ENCODE data around the gene FNDC10.
"Not testable (repeated sequence)": the region's sequence is repeated elsewhere in the genome, so short reads cannot be mapped to it uniquely, and the experiment has no call there.

FNDC10 gene

GRCh38 chr1:1599935-1600860 is at the start of gene FNDC10:
Gene FNDC10 (minus strand): TSS chr1:1600135. CDS start chr1:1600015, 120 bp downstream.
- Histone ChIP-seq H3K4me1 (ENCODE audit: insufficient read depth, low read length) (0 out of 2 replicates have a peak, but pooled peaks cover 3% of the 10 kb centered on the region), H3K27ac (ENCODE audit: low read length) (no peak within 1 kb of the TSS), H3K9ac (ENCODE audit: low read depth, low read length) (no peak within 1 kb of the TSS), H3K4me3 (ENCODE audit: low read length) (peak within 1 kb of the TSS; percentile 56; the same call in 1 of the 2 replicates), H3K36me3 (ENCODE audit: insufficient read depth, low read depth, low read length) (no peaks in the 10 kb centered on the region), H3K9me3 (ENCODE audit: insufficient read depth, low read depth, low read length) (no peaks in the 10 kb centered on the region), H3K27me3 (ENCODE audit: insufficient read depth, low read length) (peaks cover 84% of the 10 kb centered on the region)

- H3K9me3 ChIP-seq (ENCODE audit: insufficient read depth, low read depth, low read length); H3K27me3 ChIP-seq (ENCODE audit: insufficient read depth, low read length); H3K4me1 ChIP-seq (ENCODE audit: insufficient read depth, low read length); H3K9ac ChIP-seq (ENCODE audit: low read depth, low read length); H3K27ac ChIP-seq (ENCODE audit: low read length); H3K4me3 ChIP-seq (ENCODE audit: low read length): not testable (repeated sequence)
- peaks cover 54% of the 10 kb centered on the region for H3K36me3 ChIP-seq (ENCODE audit: insufficient read depth, low read depth, low read length)
These were observed 48.3 kb upstream of the FNDC10 start for GRCh38 chr1:1648265-1648664.

GRCh38 chr1:1647567-1648241 is 47.8 kb upstream of the FNDC10 start:
- H3K4me1 ChIP-seq (ENCODE audit: insufficient read depth, low read length); H3K4me3 ChIP-seq (ENCODE audit: low read length); H3K9me3 ChIP-seq (ENCODE audit: insufficient read depth, low read depth, low read length); H3K27ac ChIP-seq (ENCODE audit: low read length); H3K27me3 ChIP-seq (ENCODE audit: insufficient read depth, low read length); H3K9ac ChIP-seq (ENCODE audit: low read depth, low read length): not testable (repeated sequence)
- H3K36me3 ChIP-seq (ENCODE audit: insufficient read depth, low read depth, low read length), result peaks cover 50% of the 10 kb centered on the region

GRCh38 chr1:1646326-1646725 is 46.4 kb upstream of the FNDC10 start:
- H3K9me3 ChIP-seq (ENCODE audit: insufficient read depth, low read depth, low read length); H3K4me3 ChIP-seq (ENCODE audit: low read length); H3K27ac ChIP-seq (ENCODE audit: low read length); H3K27me3 ChIP-seq (ENCODE audit: insufficient read depth, low read length); H3K4me1 ChIP-seq (ENCODE audit: insufficient read depth, low read length); H3K9ac ChIP-seq (ENCODE audit: low read depth, low read length): not testable (repeated sequence)
- peaks cover 36% of the 10 kb centered on the region for H3K36me3 ChIP-seq (ENCODE audit: insufficient read depth, low read depth, low read length)

- H3K4me3 ChIP-seq (ENCODE audit: low read length); H3K9ac ChIP-seq (ENCODE audit: low read depth, low read length); H3K4me1 ChIP-seq (ENCODE audit: insufficient read depth, low read length); H3K27ac ChIP-seq (ENCODE audit: low read length); H3K27me3 ChIP-seq (ENCODE audit: insufficient read depth, low read length); H3K9me3 ChIP-seq (ENCODE audit: insufficient read depth, low read depth, low read length); H3K36me3 ChIP-seq (ENCODE audit: insufficient read depth, low read depth, low read length): not testable (repeated sequence)
These were observed 41.0 kb upstream of the FNDC10 start for GRCh38 chr1:1640711-1641461.

GRCh38 chr1:1640081-1640480 is 40.1 kb upstream of the FNDC10 start:
- H3K4me1 ChIP-seq (ENCODE audit: insufficient read depth, low read length); H3K27ac ChIP-seq (ENCODE audit: low read length); H3K27me3 ChIP-seq (ENCODE audit: insufficient read depth, low read length); H3K36me3 ChIP-seq (ENCODE audit: insufficient read depth, low read depth, low read length); H3K9me3 ChIP-seq (ENCODE audit: insufficient read depth, low read depth, low read length); H3K9ac ChIP-seq (ENCODE audit: low read depth, low read length); H3K4me3 ChIP-seq (ENCODE audit: low read length): not testable (repeated sequence)

GRCh38 chr1:1639368-1639767 is 39.4 kb upstream of the FNDC10 start:
- H3K4me1 ChIP-seq (ENCODE audit: insufficient read depth, low read length); H3K9me3 ChIP-seq (ENCODE audit: insufficient read depth, low read depth, low read length); H3K27ac ChIP-seq (ENCODE audit: low read length); H3K9ac ChIP-seq (ENCODE audit: low read depth, low read length); H3K36me3 ChIP-seq (ENCODE audit: insufficient read depth, low read depth, low read length); H3K4me3 ChIP-seq (ENCODE audit: low read length); H3K27me3 ChIP-seq (ENCODE audit: insufficient read depth, low read length): not testable (repeated sequence)

GRCh38 chr1:1638528-1638927 is 38.6 kb upstream of the FNDC10 start:
- H3K36me3 ChIP-seq (ENCODE audit: insufficient read depth, low read depth, low read length); H3K27ac ChIP-seq (ENCODE audit: low read length); H3K4me3 ChIP-seq (ENCODE audit: low read length); H3K9ac ChIP-seq (ENCODE audit: low read depth, low read length); H3K27me3 ChIP-seq (ENCODE audit: insufficient read depth, low read length); H3K4me1 ChIP-seq (ENCODE audit: insufficient read depth, low read length); H3K9me3 ChIP-seq (ENCODE audit: insufficient read depth, low read depth, low read length): not testable (repeated sequence)

- not testable (repeated sequence) for H3K27ac ChIP-seq (ENCODE audit: low read length); H3K4me3 ChIP-seq (ENCODE audit: low read length); H3K27me3 ChIP-seq (ENCODE audit: insufficient read depth, low read length); H3K36me3 ChIP-seq (ENCODE audit: insufficient read depth, low read depth, low read length); H3K9ac ChIP-seq (ENCODE audit: low read depth, low read length); H3K4me1 ChIP-seq (ENCODE audit: insufficient read depth, low read length); H3K9me3 ChIP-seq (ENCODE audit: insufficient read depth, low read depth, low read length)
These were observed 37.5 kb upstream of the FNDC10 start for GRCh38 chr1:1637479-1637875.

GRCh38 chr1:1636621-1637478 is 36.9 kb upstream of the FNDC10 start:
- not testable (repeated sequence) for H3K4me1 ChIP-seq (ENCODE audit: insufficient read depth, low read length); H3K4me3 ChIP-seq (ENCODE audit: low read length); H3K9me3 ChIP-seq (ENCODE audit: insufficient read depth, low read depth, low read length); H3K36me3 ChIP-seq (ENCODE audit: insufficient read depth, low read depth, low read length); H3K27ac ChIP-seq (ENCODE audit: low read length); H3K27me3 ChIP-seq (ENCODE audit: insufficient read depth, low read length); H3K9ac ChIP-seq (ENCODE audit: low read depth, low read length)

GRCh38 chr1:1634613-1635012 is 34.7 kb upstream of the FNDC10 start:
- not testable (repeated sequence) for H3K4me1 ChIP-seq (ENCODE audit: insufficient read depth, low read length); H3K27ac ChIP-seq (ENCODE audit: low read length); H3K9me3 ChIP-seq (ENCODE audit: insufficient read depth, low read depth, low read length); H3K4me3 ChIP-seq (ENCODE audit: low read length); H3K9ac ChIP-seq (ENCODE audit: low read depth, low read length); H3K36me3 ChIP-seq (ENCODE audit: insufficient read depth, low read depth, low read length)
- H3K27me3 ChIP-seq (ENCODE audit: insufficient read depth, low read length), result peaks cover 23% of the 10 kb centered on the region
